ENCODE results near the gene DLX3.
A peak's percentile ranks its signal among the peaks of the same experiment; 100 is the strongest.

DLX3 gene

DNA sequence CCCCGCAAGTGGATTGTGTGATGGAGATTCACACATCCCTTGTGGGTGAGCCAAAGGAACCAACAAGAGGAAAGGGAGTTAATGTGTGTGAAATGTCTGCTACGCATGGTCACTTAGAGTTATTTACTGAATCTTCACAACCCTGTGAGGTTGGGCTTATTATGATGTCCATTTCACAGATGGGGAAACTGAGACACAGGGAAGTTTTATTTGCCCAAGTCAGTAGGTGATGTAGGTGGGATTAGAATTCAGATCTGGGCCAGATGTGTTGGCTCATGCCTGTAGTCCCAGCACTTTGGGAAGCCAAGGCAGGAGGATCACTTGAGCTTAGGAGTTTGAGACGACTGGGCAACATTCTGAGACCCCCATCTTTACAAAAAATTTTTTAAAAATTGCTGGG, 37.7 kb downstream of the DLX3 start:
- no peak for DNase-seq (ENCODE audit: low read depth in 2 of 2)

DNA sequence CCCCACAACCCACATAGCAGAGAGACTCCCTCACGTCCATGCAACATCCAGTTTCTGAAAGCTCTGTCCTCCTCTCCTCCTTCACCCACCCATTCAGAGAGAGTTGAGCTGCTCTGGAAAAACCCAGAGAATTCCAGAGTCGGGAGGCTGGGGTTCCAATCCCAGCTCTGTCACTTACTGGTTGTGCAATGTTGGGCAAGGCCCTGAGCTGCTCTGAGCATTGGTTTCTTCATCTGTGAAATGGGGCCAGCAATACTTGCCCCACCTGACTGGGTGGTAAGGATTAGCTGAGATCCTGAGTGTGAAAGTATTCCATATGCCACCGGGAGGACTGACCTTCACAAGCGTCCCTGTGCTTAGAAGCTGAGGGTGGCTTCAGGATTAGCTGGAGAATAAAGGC, 38.2 kb downstream of the DLX3 start:
- DNase-seq (ENCODE audit: low read depth in 2 of 2) = no peak

DNA sequence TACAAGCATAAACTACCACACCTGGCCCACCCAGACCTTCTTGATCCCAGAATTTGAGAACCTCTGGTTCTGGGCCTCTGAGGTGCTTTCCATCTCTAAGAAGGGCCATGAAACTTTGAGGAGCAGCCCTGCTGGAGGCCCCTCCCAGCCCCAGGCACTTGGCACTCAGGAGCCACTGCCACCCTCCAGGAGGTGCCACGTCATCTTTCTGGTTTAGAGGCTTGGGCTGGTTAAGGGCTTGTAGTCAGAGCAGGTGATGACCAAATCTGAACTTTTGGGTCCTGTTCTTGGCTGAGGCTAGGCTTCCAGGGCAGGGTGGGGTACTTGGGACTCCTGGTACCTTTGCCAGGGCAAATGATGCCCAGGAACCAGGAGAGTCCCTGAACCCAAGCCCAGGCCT, 39.9 kb downstream of the DLX3 start:
- no peak for DNase-seq (ENCODE audit: low read depth in 2 of 2)

DNA sequence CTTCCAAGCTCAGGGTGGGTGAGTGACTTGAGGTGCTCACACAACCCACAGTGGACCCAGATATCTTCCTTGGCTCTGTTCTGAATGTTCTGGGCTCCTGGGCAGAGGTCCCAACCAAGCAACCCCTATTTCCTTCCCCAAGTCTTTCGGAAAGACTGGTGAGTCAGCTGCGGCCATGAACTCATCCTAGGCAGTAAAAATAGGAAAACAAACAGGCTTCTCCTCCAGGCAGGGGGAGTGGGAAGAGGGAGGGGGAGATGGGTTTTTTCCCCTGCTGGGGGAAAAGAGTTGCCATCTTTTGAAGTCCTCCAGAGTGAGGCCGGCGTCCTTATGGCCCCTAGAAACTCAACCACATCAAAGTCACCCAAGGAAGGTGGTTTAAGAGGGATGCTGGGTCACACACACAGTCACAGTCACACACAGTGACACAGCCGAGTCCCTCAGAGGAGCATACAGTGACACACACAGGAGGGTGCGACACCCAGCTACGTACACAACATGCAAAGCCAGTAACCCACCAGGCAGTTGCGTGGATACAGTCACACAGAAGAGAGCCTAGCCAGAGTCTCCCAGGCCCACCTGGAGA, 42.0 kb downstream of the DLX3 start:
- DNase-seq (ENCODE audit: low read depth in 2 of 2) = no peak

DNA sequence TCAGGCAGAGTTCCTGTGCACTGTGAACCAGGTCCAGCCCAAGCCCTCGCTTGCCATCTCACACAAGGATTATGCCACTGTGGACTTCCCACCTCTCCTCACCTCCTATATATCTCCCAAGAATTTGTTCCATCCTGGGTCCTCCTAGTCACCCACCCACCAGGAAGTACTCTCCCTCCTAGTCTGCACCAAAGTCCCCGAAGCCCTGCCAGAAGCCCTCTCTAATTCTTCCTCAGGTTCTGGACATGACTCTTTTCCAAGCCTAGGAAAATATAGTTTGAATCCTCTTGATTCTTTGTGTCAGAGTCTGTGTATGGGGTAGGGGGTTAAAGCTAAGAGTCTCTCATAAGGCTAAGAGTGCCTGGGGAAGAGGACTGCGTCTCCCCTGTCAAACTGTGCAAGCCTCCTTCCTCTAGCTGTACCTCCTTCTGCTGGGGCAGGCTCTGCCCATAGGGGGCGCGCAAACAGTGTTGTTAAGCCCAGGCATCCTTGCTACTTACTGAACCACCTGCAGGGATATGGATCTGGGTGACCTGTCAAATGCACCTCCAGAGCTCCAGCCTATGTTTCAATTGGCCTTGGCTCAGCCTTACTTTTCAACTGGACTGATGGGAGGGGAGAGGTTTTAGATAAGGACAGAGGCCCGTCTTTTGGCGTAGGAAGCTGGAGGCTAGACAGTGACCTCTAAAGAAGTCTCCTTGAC, 42.7 kb downstream of the DLX3 start:
- DNase-seq (ENCODE audit: low read depth in 2 of 2) = peak; percentile 56 to 83

GRCh38 chr17:49951362-49952082, 43.5 kb downstream of the DLX3 start:
- no peak for DNase-seq (ENCODE audit: low read depth in 2 of 2)

DNA sequence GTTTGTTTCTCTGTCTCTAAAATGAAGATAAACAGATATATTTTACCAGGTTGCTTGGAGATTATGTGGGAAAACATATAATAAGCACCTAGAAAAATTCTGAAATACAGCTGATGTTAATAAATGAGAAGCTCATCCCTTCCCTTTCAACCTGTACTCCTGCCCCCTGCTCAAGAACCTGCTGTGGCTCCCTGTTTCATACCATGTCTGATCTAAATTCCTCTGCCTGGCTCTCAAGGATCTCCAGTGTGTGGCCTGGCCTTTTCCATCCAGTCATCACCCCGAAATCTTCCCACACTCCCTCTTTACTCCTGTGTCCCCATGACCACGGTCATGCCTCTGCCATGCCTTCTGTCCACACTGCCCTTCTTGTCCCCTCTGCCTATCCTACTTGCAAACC, 45.4 kb downstream of the DLX3 start:
- no peak for DNase-seq (ENCODE audit: low read depth in 2 of 2)

- DNase-seq (ENCODE audit: low read depth in 2 of 2) = no peak
Measured at GRCh38 chr17:49946964-49947584, 48.0 kb downstream of the DLX3 start.

DNA sequence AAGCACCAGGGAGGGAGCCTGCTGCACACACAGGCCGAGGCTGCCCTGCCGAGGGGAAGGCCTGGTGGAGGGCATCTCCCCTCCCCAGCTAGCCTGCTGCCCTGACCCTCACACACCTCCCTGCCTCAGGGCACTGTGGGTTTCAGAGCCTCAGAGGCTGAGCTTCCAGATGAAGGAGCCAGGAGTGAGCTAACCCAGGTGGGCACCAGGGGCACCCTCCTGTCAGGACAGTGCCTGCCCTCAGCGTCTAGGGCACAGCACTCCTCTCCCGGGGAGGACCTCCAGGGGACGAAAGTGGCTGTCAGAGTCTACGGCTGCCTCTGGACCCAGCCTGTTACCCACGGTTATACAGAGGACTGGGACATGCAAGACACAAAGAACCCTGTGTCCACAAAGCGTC, 48.8 kb downstream of the DLX3 start:
- DNase-seq (ENCODE audit: low read depth in 2 of 2) = no peak

DNA sequence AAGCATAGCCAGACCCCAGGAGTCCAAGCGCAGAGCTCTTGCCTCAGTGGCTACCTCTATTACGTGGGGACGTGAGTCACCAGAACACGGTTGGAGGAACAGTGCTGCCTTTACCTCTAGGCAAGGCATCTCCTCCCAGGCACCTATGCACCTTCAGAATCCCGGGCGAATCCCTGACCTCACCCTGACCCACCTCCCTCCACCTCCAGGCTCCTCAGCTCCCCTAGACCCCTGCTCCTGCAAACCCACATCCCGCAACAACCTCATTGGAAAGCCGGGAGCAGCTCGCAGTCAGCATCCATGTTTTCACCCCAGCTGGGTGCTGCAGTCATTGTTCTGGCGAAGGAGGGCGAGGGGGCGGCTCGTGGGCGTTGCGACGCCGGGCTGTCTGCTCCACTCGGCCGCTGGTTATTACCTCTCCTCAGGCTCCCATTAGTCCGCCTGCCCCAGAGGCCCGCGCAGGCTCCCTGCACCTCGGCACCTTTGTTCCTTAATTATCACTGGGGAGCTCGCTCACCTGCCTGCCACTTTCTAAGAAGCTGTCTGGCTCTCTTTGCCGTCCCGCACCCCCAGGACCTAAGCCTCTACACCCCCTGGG, 50.7 kb downstream of the DLX3 start:
- no peak for DNase-seq (ENCODE audit: low read depth in 2 of 2)

- no peak for DNase-seq (ENCODE audit: low read depth in 2 of 2)
Measured at GRCh38 chr17:49942947-49943346, 52.1 kb downstream of the DLX3 start.

DNA sequence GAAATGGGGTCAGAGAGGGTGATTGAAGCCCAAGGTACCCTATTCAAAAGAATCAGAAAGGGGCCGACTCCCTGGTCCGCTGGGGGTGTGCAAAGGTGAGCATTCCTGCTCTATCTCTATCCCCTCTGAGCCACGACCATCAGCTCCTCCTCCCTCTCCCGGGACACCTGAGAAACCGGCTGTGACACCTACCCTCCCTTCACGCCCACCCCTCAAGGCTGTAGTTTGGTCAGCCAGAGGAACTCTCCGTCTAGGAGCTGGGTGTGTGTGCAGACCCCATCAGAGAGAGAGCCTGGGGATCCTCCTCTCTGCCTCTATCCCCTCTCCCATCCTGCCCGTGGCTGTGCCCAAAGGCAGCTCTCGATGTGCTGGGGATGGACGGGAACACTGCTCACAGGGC, 53.6 kb downstream of the DLX3 start:
- DNase-seq (ENCODE audit: low read depth in 2 of 2) = no peak
